Kidney (tissue), 14 donors: Measurements from ENCODE around the gene KIF11. TPM values are rescaled to one million over a fixed set of nuclear protein-coding genes. Genes with fewer than 3 reads are reported as not detected.

Experiments
- DNase-seq, 5 donors: peaks; one replicate each; pipeline ENCODE4 v3.0.0-alpha.2; 2013 to 2020
- FAIRE-seq: peaks from 2 replicates; lab custom pipeline; 2012; peaks lifted over from hg19 to GRCh38; lab: Jason Lieb, UNC
- H3K27ac ChIP-seq, 2 donors: one replicate each; pipeline ENCODE4 v1.7.0; 2013; ENCODE audit warnings: low read depth in 2 of 2, low read length in 2 of 2, inconsistent platforms in 1 of 2
- H3K27me3 ChIP-seq: one replicate; pipeline ENCODE4 v1.7.1; 2013; ENCODE audit warnings: low read length, inconsistent platforms; ENCODE audit not compliant: control insufficient read depth, insufficient read depth
- H3K36me3 ChIP-seq, 3 donors: one replicate each; pipeline versions ENCODE4 v1.7.0 to v1.7.1; 2013; ENCODE audit warnings: low read length in 3 of 3, control low read depth in 1 of 3, inconsistent platforms in 1 of 3; ENCODE audit not compliant: insufficient read depth in 3 of 3, control insufficient read depth in 2 of 3
- H3K4me1 ChIP-seq, 3 donors: one replicate each; pipeline versions ENCODE4 v1.7.0 to v1.7.1; 2013; ENCODE audit warnings: low read length in 3 of 3, inconsistent platforms in 1 of 3, low read depth in 1 of 3; ENCODE audit not compliant: control insufficient read depth in 2 of 3, insufficient read depth in 2 of 3
- H3K4me3 ChIP-seq, 3 donors: one replicate each; pipeline versions ENCODE4 v1.7.0 to v1.8.1; 2013; ENCODE audit warnings: low read length in 3 of 3, control low read depth in 1 of 3, inconsistent platforms in 1 of 3
- H3K9ac ChIP-seq, 3 donors: one replicate each; pipeline versions ENCODE4 v1.7.0 to v1.7.1; 2013; ENCODE audit warnings: low read length in 3 of 3, control low read depth in 1 of 3, inconsistent platforms in 1 of 3
- H3K9me3 ChIP-seq, 3 donors: one replicate each; pipeline versions ENCODE4 v1.7.0 to v1.7.1; 2013; ENCODE audit warnings: low read length in 3 of 3, control low read depth in 1 of 3, inconsistent platforms in 1 of 3; ENCODE audit not compliant: control insufficient read depth in 2 of 3, insufficient read depth in 1 of 3
- CTCF ChIP-seq: IDR thresholded peaks from 3 replicates; pipeline ENCODE4 v1.5.1; 2012; ENCODE audit warnings: mild to moderate bottlenecking, moderate library complexity, borderline replicate concordance; ENCODE audit not compliant: insufficient read depth; ENCODE audit errors: extremely low read depth
- intact Hi-C: fragments of 100-400 bp; cut with DNase I; formaldehyde crosslinking; loops from one replicate; pipeline ENCODE4 v1.11.1; 2022
- polyA plus RNA-seq: library from polyadenylated mRNA; stranded (reverse); fragments of 350-450 nt; fragmentation: Illumina TruSeq; extraction: RNeasy Lipid Tissue Mini Kit (QIAGEN cat#74804); gene quantifications from one replicate; pipeline ENCODE4 v1.2.3, GENCODE V29; 2014; ENCODE audit warnings: low read depth, low replicate concordance; ENCODE audit not compliant: insufficient read depth
- total RNA-seq: library from RNA; stranded (reverse); fragmentation: NEBNext Ultra II Directional; extraction: Animal tissue kit (Norgen Biotek cat#: 25700); gene quantifications from one replicate; pipeline ENCODE4 v1.2.1, GENCODE V29; 2021
- donor health status: control.
- donor health status: control.
- donor health status: control.
- donor health status: control.
- donor health status: control.
- donor health status: DM: yes; HTN: yes; CAD: no.
- donor health status: Normal renal cell carcinoma (clear cell type).

The KIF11 gene
- total and polyA plus RNA-seq, 2 donors from 2014 or later = 0.39 to 1.6 TPM

GRCh38 chr10:92547676-92548075, 45.3 kb upstream of the KIF11 start:
- intact Hi-C loops = no loop called here
- no peak for DNase-seq
- TF ChIP-seq CTCF = no peak
- no peaks in the 10 kb centered on the region for H3K36me3 ChIP-seq
- H3K4me3 ChIP-seq = no peak overlapping the region
- H3K9ac ChIP-seq = no peak overlapping the region
- no peaks in the 10 kb centered on the region for H3K27me3 ChIP-seq
- no peaks in the 10 kb centered on the region for H3K9me3 ChIP-seq
- no peak overlapping the region for H3K27ac ChIP-seq
- H3K4me1 ChIP-seq = no peaks in the 10 kb centered on the region
- FAIRE-seq = no peak

- Histone ChIP-seq H3K9me3 (peaks cover 0 to 10% (median 3%) of the 10 kb centered on the region in 3 donors), H3K27me3 (no peaks in the 10 kb centered on the region), H3K4me3 (no peak overlapping the region), H3K9ac (no peak overlapping the region), H3K36me3 (peaks cover 0 to 3% (median 2%) of the 10 kb centered on the region in 3 donors), H3K27ac (no peak overlapping the region), H3K4me1 (no peaks in the 10 kb centered on the region)
- DNase-seq (no peak), FAIRE-seq (no peak)
- no peak for TF ChIP-seq CTCF
- intact Hi-C loops = no loop called here
Measured at GRCh38 chr10:92550924-92551323, 42.0 kb upstream of the KIF11 start.

GRCh38 chr10:92552310-92552709, 40.6 kb upstream of the KIF11 start:
- TF ChIP-seq CTCF = no peak
- DNase-seq = no peak
- Histone ChIP-seq H3K9me3 (peaks cover 0 to 10% (median 3%) of the 10 kb centered on the region in 3 donors), H3K36me3 (peaks cover 0 to 3% (median 2%) of the 10 kb centered on the region in 3 donors), H3K9ac (no peak overlapping the region), H3K4me1 (no peaks in the 10 kb centered on the region), H3K27ac (no peak overlapping the region), H3K4me3 (no peak overlapping the region), H3K27me3 (no peaks in the 10 kb centered on the region)
- FAIRE-seq = no peak
- intact Hi-C loops = no loop called here

- Histone ChIP-seq H3K4me3 (no peak overlapping the region), H3K9ac (no peak overlapping the region), H3K4me1 (no peaks in the 10 kb centered on the region), H3K27me3 (no peaks in the 10 kb centered on the region), H3K27ac (no peak overlapping the region), H3K9me3 (peaks cover 0 to 10% (median 3%) of the 10 kb centered on the region in 3 donors), H3K36me3 (peaks cover 0 to 3% (median 2%) of the 10 kb centered on the region in 3 donors)
- no peak for TF ChIP-seq CTCF
- DNase-seq (no peak), FAIRE-seq (no peak)
- intact Hi-C loops = no loop called here
Measured at GRCh38 chr10:92553959-92554358, 39.0 kb upstream of the KIF11 start.
